ENCODE measurements around the gene MAGEA2. TPM values are rescaled to one million over a fixed set of nuclear protein-coding genes. Genes with fewer than 3 reads are reported as not detected.
"Not testable (repeated sequence)": the region's sequence is repeated elsewhere in the genome, so short reads cannot be mapped to it uniquely, and the experiment has no call there.

The MAGEA2 gene, protein sequence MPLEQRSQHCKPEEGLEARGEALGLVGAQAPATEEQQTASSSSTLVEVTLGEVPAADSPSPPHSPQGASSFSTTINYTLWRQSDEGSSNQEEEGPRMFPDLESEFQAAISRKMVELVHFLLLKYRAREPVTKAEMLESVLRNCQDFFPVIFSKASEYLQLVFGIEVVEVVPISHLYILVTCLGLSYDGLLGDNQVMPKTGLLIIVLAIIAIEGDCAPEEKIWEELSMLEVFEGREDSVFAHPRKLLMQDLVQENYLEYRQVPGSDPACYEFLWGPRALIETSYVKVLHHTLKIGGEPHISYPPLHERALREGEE
- not detected for total RNA-seq

GRCh38 chrX:152753686-152754650 is at the start of gene MAGEA2:
TSS of gene MAGEA2 (minus strand) at chrX:152753842. CDS start at chrX:152751363, 2,479 bp downstream.
- DNase-seq: not testable (repeated sequence)

DNA sequence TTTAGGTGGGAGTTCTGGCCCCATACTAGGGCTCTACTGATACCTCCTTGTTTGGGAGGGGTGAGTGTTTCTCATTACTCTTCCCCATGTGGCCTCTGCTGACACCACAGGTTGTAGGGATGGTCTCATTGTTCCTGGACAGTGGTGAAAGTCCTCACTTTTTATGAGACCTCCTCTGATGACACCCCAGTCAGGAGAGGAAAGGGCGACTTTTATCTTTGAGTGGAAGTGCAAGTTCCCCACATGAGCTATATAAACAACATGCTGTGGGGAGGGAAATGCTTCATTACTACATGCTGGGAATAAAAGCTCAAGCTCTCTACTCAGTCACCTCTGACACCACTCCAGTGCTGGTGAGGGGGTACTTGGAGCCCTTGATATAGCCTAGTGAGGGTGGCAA is 45.3 kb upstream of the MAGEA2 start:
- no peak for DNase-seq
- ATAC-seq: no peak
- CTCF ChIA-PET: no interaction called here
- H3K9me3 Mint-ChIP-seq (ENCODE audit: low read depth): no peaks in the 10 kb centered on the region
- no peak overlapping the region for H3K27ac Mint-ChIP-seq
- H3K36me3 Mint-ChIP-seq: no peaks in the 10 kb centered on the region
- no peaks in the 10 kb centered on the region for H3K4me1 Mint-ChIP-seq
- H3K4me3 Mint-ChIP-seq: no peak overlapping the region
- peaks cover 13% of the 10 kb centered on the region for H3K27me3 Mint-ChIP-seq

More at GRCh38 chrX:152753686-152754650, at the start of gene MAGEA2:
- H3K36me3 Mint-ChIP-seq; H3K27ac Mint-ChIP-seq; CTCF ChIA-PET; H3K4me1 Mint-ChIP-seq; H3K9me3 Mint-ChIP-seq (ENCODE audit: low read depth); H3K27me3 Mint-ChIP-seq; ATAC-seq; H3K4me3 Mint-ChIP-seq: not testable (repeated sequence)

GRCh38 chrX:152787062-152787461 is 33.4 kb upstream of the MAGEA2 start:
- H3K4me3 Mint-ChIP-seq, CTCF ChIA-PET: not testable (repeated sequence)
- ATAC-seq: peak; percentile 42

GRCh38 chrX:152769549-152770289 is 16.1 kb upstream of the MAGEA2 start, which contains the start of gene MAGEA6:
TSS of gene MAGEA6 (minus strand) at chrX:152769689. CDS start at chrX:152767650, 2,039 bp downstream.
- H3K36me3 Mint-ChIP-seq; H3K9me3 Mint-ChIP-seq (ENCODE audit: low read depth); H3K4me3 Mint-ChIP-seq; H3K27me3 Mint-ChIP-seq; H3K4me1 Mint-ChIP-seq; H3K27ac Mint-ChIP-seq; DNase-seq; ATAC-seq; CTCF ChIA-PET: not testable (repeated sequence)

More at GRCh38 chrX:152787062-152787461, 33.4 kb upstream of the MAGEA2 start:
- not testable (repeated sequence) for H3K27ac Mint-ChIP-seq; H3K36me3 Mint-ChIP-seq; H3K4me1 Mint-ChIP-seq; H3K27me3 Mint-ChIP-seq; DNase-seq; H3K9me3 Mint-ChIP-seq (ENCODE audit: low read depth)

- CTCF ChIA-PET; H3K27me3 Mint-ChIP-seq; H3K36me3 Mint-ChIP-seq; H3K27ac Mint-ChIP-seq; H3K4me1 Mint-ChIP-seq; H3K4me3 Mint-ChIP-seq; H3K9me3 Mint-ChIP-seq (ENCODE audit: low read depth); ATAC-seq; DNase-seq: not testable (repeated sequence)
Observed at GRCh38 chrX:152766562-152766961, 12.9 kb upstream of the MAGEA2 start.

GRCh38 chrX:152761582-152761981 is 7.9 kb upstream of the MAGEA2 start:
- H3K27me3 Mint-ChIP-seq; H3K27ac Mint-ChIP-seq; CTCF ChIA-PET; H3K4me1 Mint-ChIP-seq; ATAC-seq; H3K9me3 Mint-ChIP-seq (ENCODE audit: low read depth); H3K36me3 Mint-ChIP-seq; H3K4me3 Mint-ChIP-seq; DNase-seq: not testable (repeated sequence)

GRCh38 chrX:152759544-152759943 is 5.9 kb upstream of the MAGEA2 start:
- H3K9me3 Mint-ChIP-seq (ENCODE audit: low read depth); H3K4me3 Mint-ChIP-seq; DNase-seq; H3K27ac Mint-ChIP-seq; H3K27me3 Mint-ChIP-seq; H3K4me1 Mint-ChIP-seq; ATAC-seq; H3K36me3 Mint-ChIP-seq; CTCF ChIA-PET: not testable (repeated sequence)

DNA sequence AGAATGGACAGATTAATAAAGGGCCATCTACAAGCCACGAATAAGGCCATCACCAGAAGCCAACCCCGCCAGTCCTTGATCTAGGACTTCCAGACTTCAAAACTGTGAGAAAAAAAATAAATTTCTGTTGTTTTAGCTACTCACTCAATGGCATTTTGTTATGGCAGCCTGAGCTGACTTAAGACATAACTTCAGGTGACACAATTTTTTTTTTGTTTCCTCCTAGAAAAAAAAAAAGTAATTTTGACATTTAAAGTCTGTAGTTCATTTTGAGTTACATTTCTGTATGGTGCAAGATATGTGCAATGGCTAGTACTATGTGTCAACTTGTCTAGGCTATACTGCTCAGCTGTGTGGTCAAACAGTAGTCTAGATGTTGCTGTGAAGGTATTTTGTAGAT is 5.3 kb upstream of the MAGEA2 start, which contains the start of gene CSAG3:
TSS of gene CSAG3 (plus strand) at position 301 of the 400 bp plus-strand sequence.
- ATAC-seq; H3K36me3 Mint-ChIP-seq; H3K4me3 Mint-ChIP-seq; DNase-seq; H3K27me3 Mint-ChIP-seq; H3K9me3 Mint-ChIP-seq (ENCODE audit: low read depth); CTCF ChIA-PET; H3K27ac Mint-ChIP-seq; H3K4me1 Mint-ChIP-seq: not testable (repeated sequence)

DNA sequence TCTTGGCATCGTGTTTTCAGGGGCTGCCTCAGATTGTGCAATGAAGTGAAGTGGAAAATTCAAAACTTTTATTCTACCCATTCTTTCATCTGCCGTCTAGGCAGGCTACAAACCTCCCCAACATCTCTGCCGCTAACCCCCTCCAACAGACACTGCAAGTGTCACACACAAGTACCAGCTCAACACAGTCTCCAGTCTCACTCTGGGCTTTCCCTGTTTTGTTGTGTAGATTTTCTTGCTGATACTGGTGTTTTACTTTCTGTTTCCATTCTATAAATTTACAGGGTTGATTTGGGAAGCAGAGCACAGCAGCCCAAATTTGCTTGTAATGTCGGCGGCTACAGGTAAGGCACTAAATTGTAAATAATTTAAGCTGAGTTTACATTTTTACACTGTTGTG is 1.2 kb upstream of the MAGEA2 start:
- H3K27ac Mint-ChIP-seq; H3K4me3 Mint-ChIP-seq; H3K36me3 Mint-ChIP-seq; H3K4me1 Mint-ChIP-seq; DNase-seq; H3K9me3 Mint-ChIP-seq (ENCODE audit: low read depth); CTCF ChIA-PET; H3K27me3 Mint-ChIP-seq; ATAC-seq: not testable (repeated sequence)

GRCh38 chrX:152738560-152738959 is 15.1 kb downstream of the MAGEA2 start:
- CTCF ChIA-PET: no interaction called here
- Mint-ChIP-seq H3K27ac (no peak overlapping the region), H3K9me3 (ENCODE audit: low read depth) (no peaks in the 10 kb centered on the region), H3K4me1 (no peaks in the 10 kb centered on the region), H3K27me3 (no peaks in the 10 kb centered on the region), H3K36me3 (no peaks in the 10 kb centered on the region), H3K4me3 (no peak overlapping the region)
- DNase-seq: no peak
- no peak for ATAC-seq

- DNase-seq; H3K4me3 Mint-ChIP-seq; H3K36me3 Mint-ChIP-seq; H3K27me3 Mint-ChIP-seq; H3K9me3 Mint-ChIP-seq (ENCODE audit: low read depth); ATAC-seq; CTCF ChIA-PET; H3K27ac Mint-ChIP-seq; H3K4me1 Mint-ChIP-seq: not testable (repeated sequence)
Observed at GRCh38 chrX:152736528-152736927, 17.1 kb downstream of the MAGEA2 start.

GRCh38 chrX:152735860-152736511 is 17.7 kb downstream of the MAGEA2 start:
- Mint-ChIP-seq H3K27ac (no peak overlapping the region), H3K27me3 (no peaks in the 10 kb centered on the region), H3K9me3 (ENCODE audit: low read depth) (no peaks in the 10 kb centered on the region), H3K4me1 (no peaks in the 10 kb centered on the region), H3K36me3 (no peaks in the 10 kb centered on the region), H3K4me3 (no peak overlapping the region)
- no peak for ATAC-seq
- CTCF ChIA-PET: no interaction called here
- DNase-seq: no peak

GRCh38 chrX:152735101-152735500 is 18.5 kb downstream of the MAGEA2 start:
- no peaks in the 10 kb centered on the region for H3K9me3 Mint-ChIP-seq (ENCODE audit: low read depth)

More at GRCh38 chrX:152735101-152735500, 18.5 kb downstream of the MAGEA2 start:
- no peak overlapping the region for H3K4me3 Mint-ChIP-seq
- H3K36me3 Mint-ChIP-seq: no peaks in the 10 kb centered on the region
- CTCF ChIA-PET: no interaction called here
- no peaks in the 10 kb centered on the region for H3K27me3 Mint-ChIP-seq
- ATAC-seq: no peak
- DNase-seq: no peak
- no peaks in the 10 kb centered on the region for H3K4me1 Mint-ChIP-seq
- H3K27ac Mint-ChIP-seq: no peak overlapping the region

Data from activated CD8-positive, alpha-beta memory T cell treated with anti-CD3 and anti-CD28 coated beads, Interleukin-2, amount 10 ng/mL, durations not matched to agents 7 days and 5 days (primary cell).